ENCODE results near the gene BRI3BP.
"Not testable (repeated sequence)": the region's sequence is repeated elsewhere in the genome, so short reads cannot be mapped to it uniquely, and the experiment has no call there.

The BRI3BP gene

DNA sequence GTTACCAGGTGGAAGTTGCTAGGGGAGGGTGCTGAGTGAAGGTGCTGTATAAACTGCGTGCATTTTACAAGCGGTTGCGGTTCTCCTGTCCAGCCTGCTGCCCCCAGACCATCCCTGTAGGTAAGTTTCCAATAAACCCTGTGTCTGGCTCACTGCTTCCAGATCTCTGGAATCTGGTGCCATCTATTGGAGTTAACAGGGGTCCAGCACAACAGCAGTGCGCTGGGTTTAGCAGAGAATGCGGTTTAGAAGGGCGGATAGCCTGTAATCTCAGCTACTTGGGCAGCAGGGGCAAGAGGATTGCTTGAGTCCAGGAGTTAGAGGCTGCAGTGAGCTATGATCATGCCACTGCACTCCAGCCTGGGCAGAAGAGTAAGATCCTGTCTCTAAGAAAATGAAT is 76.7 kb downstream of the BRI3BP start:
- no peak for DNase-seq

DNA sequence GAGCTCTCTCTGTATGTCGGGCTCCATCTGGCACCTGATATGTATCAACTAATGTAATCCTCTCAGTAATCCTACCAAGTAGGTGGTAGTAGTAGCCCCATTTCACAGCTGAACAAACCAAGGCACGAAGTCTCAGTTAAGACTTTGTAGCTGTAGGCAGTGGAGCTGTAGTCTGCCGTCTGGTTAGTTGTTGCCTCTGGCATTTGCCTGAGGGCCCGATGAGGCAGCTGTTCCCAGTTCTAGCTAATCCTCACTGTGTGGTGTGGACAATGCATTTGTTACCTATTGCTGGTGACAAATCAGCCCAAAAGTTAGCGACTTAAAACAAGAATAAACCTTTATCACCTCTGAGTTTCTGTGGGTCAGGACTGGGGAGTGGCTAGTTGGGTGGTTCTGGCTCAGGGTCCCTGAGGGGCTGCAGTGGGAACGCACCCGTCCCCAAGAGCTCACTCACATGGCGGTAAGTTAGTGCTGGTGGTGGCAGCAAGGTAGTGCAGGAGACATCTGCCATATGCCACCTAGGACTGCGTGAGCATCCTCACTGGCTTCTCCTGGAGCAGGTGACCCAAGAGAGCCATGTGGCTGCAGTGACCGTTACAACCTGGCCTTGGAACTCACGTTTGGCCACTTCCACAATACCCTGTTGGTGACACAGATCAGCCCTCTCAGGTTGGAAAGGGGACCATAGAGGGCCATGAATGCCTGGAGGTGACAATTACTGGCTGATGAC is 77.4 kb downstream of the BRI3BP start:
- DNase-seq, result no peak

DNA sequence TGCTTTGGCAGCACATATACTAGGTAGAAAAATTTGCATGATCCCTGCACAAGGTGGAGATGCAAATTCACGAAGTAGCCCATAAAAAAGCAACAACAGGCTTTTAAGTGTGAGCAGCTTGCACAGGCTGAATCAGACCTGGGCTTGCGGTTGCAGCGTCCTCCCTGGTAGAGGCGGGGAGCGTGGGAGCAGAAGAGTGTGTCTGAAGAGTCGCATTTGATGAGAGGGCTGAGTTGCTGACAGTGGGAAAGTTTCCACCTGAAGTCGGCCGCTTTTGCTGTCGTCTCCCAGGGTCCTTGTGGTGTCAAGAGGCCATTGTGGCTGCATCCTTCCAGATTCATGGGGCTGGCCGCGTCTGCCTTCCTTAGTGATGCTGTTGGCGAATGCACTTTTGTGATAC is 78.0 kb downstream of the BRI3BP start:
- DNase-seq, result no peak

DNA sequence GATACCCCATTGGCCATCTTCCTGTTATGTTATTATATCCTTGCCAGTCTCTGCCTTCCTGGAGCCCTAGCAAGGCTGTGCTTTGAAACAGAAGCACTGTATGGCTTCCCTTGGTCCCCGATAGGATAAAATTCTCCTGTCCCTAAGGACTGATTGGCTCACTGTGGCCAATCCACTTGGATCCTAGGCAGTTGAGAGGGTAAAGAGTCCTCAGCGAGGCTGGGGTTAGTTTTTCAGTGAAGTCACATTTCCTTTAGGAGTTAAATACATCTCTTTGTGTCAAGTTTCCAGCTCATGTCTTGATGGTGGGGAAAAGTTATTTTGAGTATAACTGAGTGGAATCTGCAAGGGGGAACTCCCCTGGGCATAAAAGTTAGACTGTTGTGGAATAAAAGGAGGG is 79.1 kb downstream of the BRI3BP start:
- no peak for DNase-seq

DNA sequence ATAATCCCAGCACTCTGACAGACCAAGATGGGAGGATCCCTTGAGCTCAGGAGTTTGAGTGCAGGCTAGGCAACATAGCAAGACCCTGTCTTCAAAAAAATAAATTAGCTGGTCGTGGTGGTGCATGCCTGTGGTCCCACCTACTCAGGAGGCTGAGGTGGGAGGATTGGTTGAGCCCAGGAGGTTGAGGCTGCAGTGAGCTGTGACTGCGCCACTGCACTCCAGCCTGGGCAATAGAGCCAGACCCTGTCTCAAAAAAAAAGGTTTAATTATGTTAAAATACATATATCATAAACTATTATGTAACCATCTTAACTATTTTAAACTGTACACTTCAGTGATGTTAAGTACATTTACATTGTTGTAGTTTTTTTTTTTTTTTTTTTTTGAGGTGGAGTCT is 80.8 kb downstream of the BRI3BP start:
- DNase-seq, result not testable (repeated sequence)

DNA sequence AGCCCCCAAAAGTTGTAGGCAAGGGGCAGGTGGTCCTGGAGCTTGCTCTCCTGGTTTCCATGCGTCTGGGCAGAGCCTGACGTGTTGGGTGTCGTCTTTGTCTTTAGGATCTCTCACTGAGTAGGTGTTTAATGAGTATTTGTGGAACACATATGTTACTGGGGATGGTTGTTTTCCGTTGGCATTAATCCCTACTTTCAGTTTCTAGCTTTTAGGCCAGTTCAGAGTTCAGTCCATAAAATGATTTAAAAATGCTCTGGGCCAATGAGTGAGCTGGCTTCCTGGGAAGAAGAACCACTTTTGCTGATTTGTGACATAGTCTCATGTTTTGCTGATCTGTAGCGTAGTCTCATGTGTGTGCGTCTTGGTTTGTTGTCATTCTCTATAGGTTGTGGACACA is 82.7 kb downstream of the BRI3BP start:
- DNase-seq, result no peak

DNA sequence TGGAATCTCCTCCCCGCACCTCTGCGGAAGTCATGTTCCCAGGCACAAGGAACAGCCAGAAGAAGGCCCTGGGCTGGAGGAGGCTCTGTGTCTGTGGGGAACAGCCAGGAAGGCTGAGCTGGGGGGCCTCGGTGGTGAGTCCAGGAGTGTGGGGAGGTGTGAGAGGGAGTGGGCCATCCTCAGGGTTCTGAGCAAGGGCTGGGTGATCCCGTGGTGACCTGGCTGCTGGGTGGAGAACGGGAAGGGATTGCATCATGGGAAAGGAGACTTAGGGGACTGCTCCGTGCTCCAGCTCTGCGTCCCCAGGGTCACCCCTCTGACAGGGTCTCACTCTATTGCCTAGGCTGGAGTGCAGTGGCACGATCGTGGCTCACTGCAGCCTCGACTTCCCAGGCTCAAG is 85.6 kb downstream of the BRI3BP start:
- no peak for DNase-seq

DNA sequence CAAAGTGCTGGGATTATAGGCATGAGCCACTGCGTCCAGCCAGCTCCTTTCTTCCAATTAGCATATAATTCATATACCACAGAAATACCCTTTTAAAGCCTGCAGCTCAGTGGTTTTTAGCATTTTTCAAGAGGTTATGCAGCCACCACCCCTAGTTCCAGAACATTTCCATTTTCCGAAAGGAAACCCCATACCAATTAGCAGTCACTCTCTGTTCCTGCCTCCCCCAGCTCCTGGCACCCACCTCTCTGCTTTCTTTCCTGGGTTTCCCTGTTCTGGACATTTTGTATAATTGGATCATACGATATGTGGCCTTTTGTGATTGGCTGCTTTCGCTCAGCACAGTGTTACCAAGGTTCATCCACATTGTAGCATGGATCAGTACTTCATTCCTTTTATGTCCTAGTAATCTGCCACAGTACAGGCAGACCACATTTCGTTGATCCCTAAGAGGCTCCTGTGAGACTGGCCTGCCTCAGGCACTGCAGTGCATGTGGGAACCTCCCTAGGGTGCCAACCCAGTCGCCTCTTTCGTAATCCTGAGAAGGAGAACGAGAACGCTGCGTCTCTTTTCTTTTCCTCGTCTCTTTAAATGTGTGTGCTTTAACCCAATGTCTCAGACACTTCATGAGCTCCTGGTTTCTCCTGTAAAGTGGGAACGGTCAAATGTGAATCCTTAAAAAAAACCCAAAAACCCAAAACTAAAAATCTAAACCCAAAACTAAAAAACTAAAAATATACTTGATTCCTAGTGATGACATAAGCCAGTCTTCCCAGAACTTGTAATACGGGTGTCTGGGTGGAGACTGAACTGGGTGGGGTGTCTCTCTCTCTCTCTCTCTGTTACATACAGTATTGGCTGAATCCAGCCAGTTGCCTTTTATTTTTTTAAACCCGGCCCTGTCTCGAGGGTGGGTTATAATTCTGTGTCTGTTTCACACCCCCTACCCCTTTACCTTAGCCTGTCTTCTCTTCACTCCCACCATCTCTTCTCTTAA is 86.5 kb downstream of the BRI3BP start:
- DNase-seq, result no peak

Data from CD4-positive, alpha-beta T cell treated with Interleukin-6 for 4 hours (primary cell).